MM.1S (cell line): ENCODE measurements around the gene ZMYM1.
"Not testable (repeated sequence)": the region's sequence is repeated elsewhere in the genome, so short reads cannot be mapped to it uniquely, and the experiment has no call there.

Experiments
- EZH2phosphoT487 ChIP-seq: fragments of 300-600 bp; sonication (generic); IDR thresholded peaks from 2 replicates; pipeline ENCODE4 v1.6.1; 2018; ENCODE audit warnings: antibody characterized with exemption, low read length
- TF ChIP-seq, protein P1 (sequence below): fragments of 300-600 bp; sonication (generic); IDR thresholded peaks from 2 replicates; pipeline ENCODE4 v1.5.1; 2016; ENCODE audit warnings: antibody characterized with exemption, low read length, mixed read lengths

DNA sequence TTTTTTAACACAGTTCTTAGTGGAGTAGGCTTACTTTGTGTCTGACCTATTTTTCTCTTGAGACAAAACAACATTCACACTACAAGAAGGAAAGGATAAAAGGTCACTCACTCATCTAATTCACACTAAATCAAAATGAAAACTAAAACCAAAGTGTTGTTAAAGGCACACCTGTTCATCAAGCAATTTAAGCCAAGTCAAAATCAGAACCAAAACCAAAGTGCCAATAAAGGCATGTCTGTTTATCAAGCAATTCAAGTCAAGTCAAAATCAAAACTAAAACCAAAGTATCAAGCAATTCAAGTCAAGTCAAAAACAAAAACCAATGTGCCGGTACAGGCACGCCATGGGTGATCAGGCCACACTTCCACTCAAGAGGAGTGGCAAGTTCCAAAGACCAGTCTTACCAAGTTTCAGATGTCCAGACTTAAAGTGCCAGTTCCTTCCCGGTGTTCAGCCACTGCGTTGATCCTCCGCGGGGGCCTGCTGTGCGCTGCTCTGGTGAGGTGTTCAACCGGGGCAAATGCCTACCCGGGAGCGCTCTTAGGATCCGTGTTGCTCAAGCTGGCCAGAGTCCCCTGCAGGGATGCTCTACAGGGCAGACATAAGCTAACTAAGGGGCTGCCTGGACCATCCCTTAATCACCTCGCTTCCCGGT is 66.8 kb downstream of the ZMYM1 start:
- TF ChIP-seq, protein P1, sequence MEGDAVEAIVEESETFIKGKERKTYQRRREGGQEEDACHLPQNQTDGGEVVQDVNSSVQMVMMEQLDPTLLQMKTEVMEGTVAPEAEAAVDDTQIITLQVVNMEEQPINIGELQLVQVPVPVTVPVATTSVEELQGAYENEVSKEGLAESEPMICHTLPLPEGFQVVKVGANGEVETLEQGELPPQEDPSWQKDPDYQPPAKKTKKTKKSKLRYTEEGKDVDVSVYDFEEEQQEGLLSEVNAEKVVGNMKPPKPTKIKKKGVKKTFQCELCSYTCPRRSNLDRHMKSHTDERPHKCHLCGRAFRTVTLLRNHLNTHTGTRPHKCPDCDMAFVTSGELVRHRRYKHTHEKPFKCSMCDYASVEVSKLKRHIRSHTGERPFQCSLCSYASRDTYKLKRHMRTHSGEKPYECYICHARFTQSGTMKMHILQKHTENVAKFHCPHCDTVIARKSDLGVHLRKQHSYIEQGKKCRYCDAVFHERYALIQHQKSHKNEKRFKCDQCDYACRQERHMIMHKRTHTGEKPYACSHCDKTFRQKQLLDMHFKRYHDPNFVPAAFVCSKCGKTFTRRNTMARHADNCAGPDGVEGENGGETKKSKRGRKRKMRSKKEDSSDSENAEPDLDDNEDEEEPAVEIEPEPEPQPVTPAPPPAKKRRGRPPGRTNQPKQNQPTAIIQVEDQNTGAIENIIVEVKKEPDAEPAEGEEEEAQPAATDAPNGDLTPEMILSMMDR = not testable (repeated sequence)
- TF ChIP-seq EZH2phosphoT487 = not testable (repeated sequence)
